Suprapubic skin (tissue), 4 donors: ENCODE measurements around the gene NSUN7. TPM values are rescaled to one million over a fixed set of nuclear protein-coding genes. Genes with fewer than 3 reads are reported as not detected.
A peak's percentile ranks its signal among the peaks of the same experiment; 100 is the strongest.

ENCODE experiments used
- DNase-seq, 2 donors: peaks; one replicate each; pipeline ENCODE4 v3.0.0-alpha.2; 2019; ENCODE audit warnings: low spot score in 2 of 2
- H3K27ac ChIP-seq: fragments of 200-600 bp; sonication (generic); one replicate; pipeline ENCODE4 v1.5.1; 2019
- H3K27me3 ChIP-seq: fragments of 200-600 bp; sonication (generic); one replicate; pipeline ENCODE4 v1.5.1; 2019
- H3K36me3 ChIP-seq: fragments of 200-600 bp; sonication (generic); one replicate; pipeline ENCODE4 v1.5.1; 2019
- H3K4me1 ChIP-seq: fragments of 200-600 bp; sonication (generic); one replicate; pipeline ENCODE4 v1.5.1; 2019
- H3K4me3 ChIP-seq: fragments of 200-600 bp; sonication (generic); one replicate; pipeline ENCODE4 v1.5.1; 2019; ENCODE audit warnings: mild to moderate bottlenecking
- H3K9me3 ChIP-seq: fragments of 200-600 bp; sonication (generic); one replicate; pipeline ENCODE4 v1.5.1; 2019
- CTCF ChIP-seq, 2 donors: fragments of 200-600 bp in 1 of 2; fragments of 450-650 bp in 1 of 2; sonication (generic) in 1 of 2; IDR thresholded peaks; one replicate each; pipeline ENCODE4 v1.5.1; 2016 to 2019; ENCODE audit warnings: antibody characterized with exemption in 2 of 2, mild to moderate bottlenecking in 1 of 2, moderate library complexity in 1 of 2
- EP300 ChIP-seq: sonication (generic); formaldehyde crosslinking; IDR thresholded peaks from one replicate; pipeline ENCODE4 v1.6.1; 2017; ENCODE audit warnings: antibody characterized with exemption
- POLR2A ChIP-seq, 2 donors: fragments of 450-650 bp; IDR thresholded peaks; one replicate each; pipeline ENCODE4 v1.6.1; 2017; ENCODE audit warnings: antibody characterized with exemption in 2 of 2, mild to moderate bottlenecking in 2 of 2, moderate library complexity in 2 of 2
- POLR2AphosphoS5 ChIP-seq, 3 donors: sonication (generic); formaldehyde crosslinking; IDR thresholded peaks; one replicate each; pipeline ENCODE4 v1.6.1; 2017; ENCODE audit warnings: antibody characterized with exemption in 3 of 3
- WGBS: methylation state at CpG from one replicate; pipeline ENCODE4 v1.1.5; 2018; 5-methylcytosine and 5-hydroxymethylcytosine counted together
- total RNA-seq, 4 donors: library from RNA; depleted of rRNA; stranded (reverse); fragments of >200 nt; gene quantifications; one replicate each; pipeline ENCODE4 v1.1.0, GENCODE V29; 2016

The NSUN7 gene
- total RNA-seq, 4 donors from 2014 or later = 1.3 to 13.4 (median 3.4) TPM

- 89% methylated on average over 2 of the region's 2 CpGs for WGBS
- TF ChIP-seq POLR2A (IDR thresholded peaks at IDR 0.05) = no peak
- TF ChIP-seq EP300 = no peak
- no peak for TF ChIP-seq CTCF (IDR thresholded peaks at IDR 0.05)
- TF ChIP-seq POLR2AphosphoS5 (IDR thresholded peaks at IDR 0.05) = no peak
- no peaks in the 10 kb centered on the region for H3K27me3 ChIP-seq
- no peak overlapping the region for H3K4me3 ChIP-seq
- no peaks in the 10 kb centered on the region for H3K36me3 ChIP-seq
- H3K4me1 ChIP-seq = no peaks in the 10 kb centered on the region
- H3K9me3 ChIP-seq = no peaks in the 10 kb centered on the region
- DNase-seq = no peak
- H3K27ac ChIP-seq = no peak overlapping the region
These were observed 36.0 kb upstream of the NSUN7 start for GRCh38 chr4:40713798-40714197.

- TF ChIP-seq EP300 (no peak), POLR2A (IDR thresholded peaks at IDR 0.05) (no peak), CTCF (IDR thresholded peaks at IDR 0.05) (no peak), POLR2AphosphoS5 (IDR thresholded peaks at IDR 0.05) (no peak)
- Histone ChIP-seq H3K27ac (no peak overlapping the region), H3K36me3 (no peaks in the 10 kb centered on the region), H3K4me3 (no peak overlapping the region), H3K4me1 (peaks cover 10% of the 10 kb centered on the region), H3K9me3 (no peaks in the 10 kb centered on the region), H3K27me3 (no peaks in the 10 kb centered on the region)
- 66% methylated on average over 3 of the region's 3 CpGs for WGBS
- DNase-seq = no peak
These were observed 31.2 kb upstream of the NSUN7 start for GRCh38 chr4:40718586-40718985.

GRCh38 chr4:40719008-40719623 lies 30.6 kb upstream of the NSUN7 start:
- H3K27me3 ChIP-seq = no peaks in the 10 kb centered on the region
- H3K4me3 ChIP-seq = no peak overlapping the region
- H3K4me1 ChIP-seq = peaks cover 10% of the 10 kb centered on the region
- TF ChIP-seq CTCF (IDR thresholded peaks at IDR 0.05) (peak; percentile 23 to 32), EP300 (no peak)
- 45% methylated on average over 5 of the region's 5 CpGs for WGBS
- H3K36me3 ChIP-seq = no peaks in the 10 kb centered on the region
- no peak overlapping the region for H3K27ac ChIP-seq
- no peak for DNase-seq
- no peaks in the 10 kb centered on the region for H3K9me3 ChIP-seq

- WGBS = 72% methylated on average over 4 of the region's 4 CpGs
- H3K9me3 ChIP-seq = no peaks in the 10 kb centered on the region
- peaks cover 10% of the 10 kb centered on the region for H3K4me1 ChIP-seq
- H3K27ac ChIP-seq = no peak overlapping the region
- TF ChIP-seq EP300 = no peak
- no peak for TF ChIP-seq POLR2AphosphoS5 (IDR thresholded peaks at IDR 0.05)
- no peak for TF ChIP-seq CTCF (IDR thresholded peaks at IDR 0.05)
- no peak for TF ChIP-seq POLR2A (IDR thresholded peaks at IDR 0.05)
- no peak for DNase-seq
- no peak overlapping the region for H3K4me3 ChIP-seq
- no peaks in the 10 kb centered on the region for H3K27me3 ChIP-seq
- H3K36me3 ChIP-seq = no peaks in the 10 kb centered on the region
These were observed 29.4 kb upstream of the NSUN7 start for GRCh38 chr4:40720351-40720750.

- DNase-seq = no peak
- no peaks in the 10 kb centered on the region for H3K36me3 ChIP-seq
- TF ChIP-seq CTCF (IDR thresholded peaks at IDR 0.05) (no peak), POLR2A (IDR thresholded peaks at IDR 0.05) (no peak), EP300 (no peak), POLR2AphosphoS5 (IDR thresholded peaks at IDR 0.05) (no peak)
- 64% methylated on average over 3 of the region's 3 CpGs for WGBS
- H3K4me1 ChIP-seq = peaks cover 10% of the 10 kb centered on the region
- no peak overlapping the region for H3K4me3 ChIP-seq
- H3K9me3 ChIP-seq = no peaks in the 10 kb centered on the region
- no peak overlapping the region for H3K27ac ChIP-seq
- H3K27me3 ChIP-seq = no peaks in the 10 kb centered on the region
These were observed 28.8 kb upstream of the NSUN7 start for GRCh38 chr4:40720916-40721315.
